ENCODE measurements around the gene HNF1A. TPM values are rescaled to one million over a fixed set of nuclear protein-coding genes. Genes with fewer than 3 reads are reported as not detected.

Gene HNF1A
- total and polyA plus RNA-seq, 2 donors (not counting 3 experiments of a cell fraction or from before 2014, with no cell fraction given), result not detected

DNA sequence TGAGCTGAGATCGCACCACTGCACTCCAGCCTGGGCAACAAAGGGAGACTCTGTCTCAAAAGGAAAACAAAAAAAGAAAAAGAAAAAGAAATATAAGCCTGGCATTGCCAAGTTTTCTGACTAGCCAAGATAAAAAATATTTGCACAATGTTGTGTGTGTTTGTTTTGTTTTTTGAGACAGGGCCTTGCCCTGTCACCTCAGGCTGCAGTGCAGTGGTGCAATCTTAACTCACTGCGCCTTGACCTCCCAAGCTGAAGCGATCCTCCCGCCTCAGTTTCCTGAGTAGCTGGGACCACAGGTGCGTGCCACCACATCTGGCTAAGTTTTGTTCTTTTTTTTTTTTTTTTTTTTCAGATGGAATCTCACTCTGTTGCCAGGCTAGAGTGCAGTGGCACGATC, 43.4 kb downstream of the HNF1A start:
- no peak for DNase-seq (ENCODE audit: low read depth, low spot score)
- Histone ChIP-seq H3K4me1 (ENCODE audit: control insufficient read depth, extremely low read depth, insufficient read depth, low read length) (no peaks in the 10 kb centered on the region), H3K4me2 (ENCODE audit: insufficient read depth, low read length) (no peak overlapping the region), H3K27ac (ENCODE audit: insufficient read depth, low read depth, low read length) (no peak overlapping the region), H3K79me2 (ENCODE audit: control insufficient read depth, insufficient read depth, low read length) (no peaks in the 10 kb centered on the region), H2AFZ (ENCODE audit: low read depth, low read length) (no peak overlapping the region), H3K9me1 (replicated peaks; ENCODE audit: control insufficient read depth, extremely low read depth, insufficient read depth, low read length) (no peaks in the 10 kb centered on the region), H3K9ac (replicated peaks; ENCODE audit: extremely low read depth, insufficient read depth, low read length) (no peak overlapping the region), H3K4me3 (replicated peaks in 1 of 3; ENCODE audit: insufficient read depth in 1 of 3, low read depth in 1 of 3, low read length in 3 of 3) (no peak overlapping the region), H3K27me3 (ENCODE audit: control insufficient read depth in 2 of 2, insufficient read depth in 2 of 2, low read length in 2 of 2) (peaks cover 3 to 6% of the 10 kb centered on the region in 2 experiments), H4K20me1 (replicated peaks; ENCODE audit: control insufficient read depth, extremely low read depth, insufficient read depth, low read length) (no peaks in the 10 kb centered on the region), H3K9me3 (replicated peaks; ENCODE audit: control insufficient read depth, insufficient read depth, low read length) (no peaks in the 10 kb centered on the region), H3K36me3 (ENCODE audit: control insufficient read depth in 2 of 2, extremely low read depth in 1 of 2, insufficient read depth in 2 of 2, low read length in 2 of 2) (no peaks in the 10 kb centered on the region)
- no TSS peak for BruUV-seq (replicated peaks)
- dilution Hi-C loops (cut with MboI; ENCODE audit: extremely low pct_ligation_motif_present, low sequenced_read_pairs) (no loop called here), intact Hi-C loops (cut with micrococcal nuclease) (no loop called here)
- TF ChIP-seq, protein P1, sequence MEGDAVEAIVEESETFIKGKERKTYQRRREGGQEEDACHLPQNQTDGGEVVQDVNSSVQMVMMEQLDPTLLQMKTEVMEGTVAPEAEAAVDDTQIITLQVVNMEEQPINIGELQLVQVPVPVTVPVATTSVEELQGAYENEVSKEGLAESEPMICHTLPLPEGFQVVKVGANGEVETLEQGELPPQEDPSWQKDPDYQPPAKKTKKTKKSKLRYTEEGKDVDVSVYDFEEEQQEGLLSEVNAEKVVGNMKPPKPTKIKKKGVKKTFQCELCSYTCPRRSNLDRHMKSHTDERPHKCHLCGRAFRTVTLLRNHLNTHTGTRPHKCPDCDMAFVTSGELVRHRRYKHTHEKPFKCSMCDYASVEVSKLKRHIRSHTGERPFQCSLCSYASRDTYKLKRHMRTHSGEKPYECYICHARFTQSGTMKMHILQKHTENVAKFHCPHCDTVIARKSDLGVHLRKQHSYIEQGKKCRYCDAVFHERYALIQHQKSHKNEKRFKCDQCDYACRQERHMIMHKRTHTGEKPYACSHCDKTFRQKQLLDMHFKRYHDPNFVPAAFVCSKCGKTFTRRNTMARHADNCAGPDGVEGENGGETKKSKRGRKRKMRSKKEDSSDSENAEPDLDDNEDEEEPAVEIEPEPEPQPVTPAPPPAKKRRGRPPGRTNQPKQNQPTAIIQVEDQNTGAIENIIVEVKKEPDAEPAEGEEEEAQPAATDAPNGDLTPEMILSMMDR (IDR thresholded peaks at IDR 0.05; ENCODE audit: extremely low read depth in 1 of 2, insufficient read depth in 1 of 2, low read depth in 1 of 2, low read length in 2 of 2), result no peak
- TF ChIP-seq GATA2 (IDR thresholded peaks at IDR 0.05; ENCODE audit: insufficient read depth, insufficient read length, low read depth, low read length) (no peak), POLR2A (IDR thresholded peaks at IDR 0.05; ENCODE audit: low read depth, low read length) (no peak), FOS (IDR thresholded peaks at IDR 0.05; ENCODE audit: borderline replicate concordance, insufficient read depth, low read length) (no peak), MYC (IDR thresholded peaks at IDR 0.05; ENCODE audit: low read depth, low read length) (no peak), JUN (IDR thresholded peaks at IDR 0.05; ENCODE audit: borderline replicate concordance, insufficient read depth, insufficient read length, low read depth) (no peak), EZH2 (IDR thresholded peaks at IDR 0.05; ENCODE audit: borderline replicate concordance, low read depth, low read length, severe bottlenecking) (no peak), POLR2AphosphoS5 (IDR thresholded peaks at IDR 0.05; ENCODE audit: insufficient read depth, low read depth, low read length) (no peak)
- TF ChIP-seq, protein P2, sequence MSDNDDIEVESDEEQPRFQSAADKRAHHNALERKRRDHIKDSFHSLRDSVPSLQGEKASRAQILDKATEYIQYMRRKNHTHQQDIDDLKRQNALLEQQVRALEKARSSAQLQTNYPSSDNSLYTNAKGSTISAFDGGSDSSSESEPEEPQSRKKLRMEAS (IDR thresholded peaks at IDR 0.05; ENCODE audit: insufficient read depth, insufficient read length), result no peak
- FAIRE-seq, result no peak
- ChIA-PET POLR2A (no interaction called here), CTCF (no interaction called here)

Measured in endothelial cell of umbilical vein (primary cell).